Measurements from ENCODE around the gene AFF2. TPM values are rescaled to one million over a fixed set of nuclear protein-coding genes. Genes with fewer than 3 reads are reported as not detected.

AFF2 gene
- total RNA-seq, 1 donor from 2014 or later, result 0.89 TPM

DNA sequence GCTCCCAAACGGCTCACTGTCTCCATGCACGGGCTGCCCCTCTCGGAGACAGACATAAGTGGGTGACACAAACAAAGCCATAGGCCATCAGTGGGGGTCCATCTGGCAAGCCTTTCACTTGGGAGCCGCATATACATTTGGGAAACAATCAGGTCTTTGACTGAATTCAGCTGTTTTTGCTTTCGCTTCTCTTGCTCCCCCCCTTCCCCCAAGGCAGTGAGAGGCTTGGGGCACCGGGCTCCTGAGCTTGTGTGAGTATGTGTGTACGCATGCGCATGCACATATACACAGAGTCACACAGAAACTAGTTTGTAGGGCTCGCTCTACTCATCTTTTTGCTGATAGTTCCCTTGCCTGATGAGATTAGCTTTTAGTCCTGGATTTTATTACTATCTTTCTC, 284.4 kb downstream of the AFF2 start:
- H3K27ac Mint-ChIP-seq (ENCODE audit: unreplicated experiment), result no peak overlapping the region
- no peak for DNase-seq (ENCODE audit: extremely low spot score, unreplicated experiment)
- H3K4me3 Mint-ChIP-seq (ENCODE audit: unreplicated experiment), result no peak overlapping the region
- H3K4me1 Mint-ChIP-seq (ENCODE audit: unreplicated experiment), result no peaks in the 10 kb centered on the region
- H3K9me3 Mint-ChIP-seq (ENCODE audit: unreplicated experiment), result peaks cover 8% of the 10 kb centered on the region
- no peaks in the 10 kb centered on the region for H3K36me3 Mint-ChIP-seq (ENCODE audit: unreplicated experiment)
- no peaks in the 10 kb centered on the region for H3K27me3 Mint-ChIP-seq (ENCODE audit: unreplicated experiment)
- TF ChIP-seq, protein P1, sequence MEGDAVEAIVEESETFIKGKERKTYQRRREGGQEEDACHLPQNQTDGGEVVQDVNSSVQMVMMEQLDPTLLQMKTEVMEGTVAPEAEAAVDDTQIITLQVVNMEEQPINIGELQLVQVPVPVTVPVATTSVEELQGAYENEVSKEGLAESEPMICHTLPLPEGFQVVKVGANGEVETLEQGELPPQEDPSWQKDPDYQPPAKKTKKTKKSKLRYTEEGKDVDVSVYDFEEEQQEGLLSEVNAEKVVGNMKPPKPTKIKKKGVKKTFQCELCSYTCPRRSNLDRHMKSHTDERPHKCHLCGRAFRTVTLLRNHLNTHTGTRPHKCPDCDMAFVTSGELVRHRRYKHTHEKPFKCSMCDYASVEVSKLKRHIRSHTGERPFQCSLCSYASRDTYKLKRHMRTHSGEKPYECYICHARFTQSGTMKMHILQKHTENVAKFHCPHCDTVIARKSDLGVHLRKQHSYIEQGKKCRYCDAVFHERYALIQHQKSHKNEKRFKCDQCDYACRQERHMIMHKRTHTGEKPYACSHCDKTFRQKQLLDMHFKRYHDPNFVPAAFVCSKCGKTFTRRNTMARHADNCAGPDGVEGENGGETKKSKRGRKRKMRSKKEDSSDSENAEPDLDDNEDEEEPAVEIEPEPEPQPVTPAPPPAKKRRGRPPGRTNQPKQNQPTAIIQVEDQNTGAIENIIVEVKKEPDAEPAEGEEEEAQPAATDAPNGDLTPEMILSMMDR (IDR thresholded peaks at IDR 0.05), result no peak

DNA sequence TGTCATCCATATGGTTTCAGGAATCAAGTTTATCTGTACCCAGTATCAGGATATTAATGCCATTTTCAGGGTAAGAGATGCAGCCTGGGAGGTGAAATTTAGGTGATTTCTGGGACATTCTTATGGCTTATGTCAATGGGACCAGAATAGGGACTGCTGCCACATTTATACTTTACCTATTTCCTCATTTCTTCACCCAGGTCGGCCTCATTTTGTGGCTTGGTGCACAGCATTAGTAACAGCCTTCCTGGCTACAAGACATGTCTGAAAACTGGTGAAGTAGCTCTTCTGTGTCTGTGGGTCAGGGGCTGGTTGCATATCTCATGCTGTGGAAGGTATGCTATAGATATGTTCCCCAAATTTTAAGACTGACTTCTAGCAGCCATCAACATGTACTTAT, 284.8 kb downstream of the AFF2 start:
- Mint-ChIP-seq H3K36me3 (ENCODE audit: unreplicated experiment) (no peaks in the 10 kb centered on the region), H3K27me3 (ENCODE audit: unreplicated experiment) (no peaks in the 10 kb centered on the region), H3K4me3 (ENCODE audit: unreplicated experiment) (no peak overlapping the region), H3K4me1 (ENCODE audit: unreplicated experiment) (no peaks in the 10 kb centered on the region), H3K27ac (ENCODE audit: unreplicated experiment) (no peak overlapping the region), H3K9me3 (ENCODE audit: unreplicated experiment) (peaks cover 6% of the 10 kb centered on the region)
- DNase-seq (ENCODE audit: extremely low spot score, unreplicated experiment), result no peak
- TF ChIP-seq, protein P1 (IDR thresholded peaks at IDR 0.05), result no peak

DNA sequence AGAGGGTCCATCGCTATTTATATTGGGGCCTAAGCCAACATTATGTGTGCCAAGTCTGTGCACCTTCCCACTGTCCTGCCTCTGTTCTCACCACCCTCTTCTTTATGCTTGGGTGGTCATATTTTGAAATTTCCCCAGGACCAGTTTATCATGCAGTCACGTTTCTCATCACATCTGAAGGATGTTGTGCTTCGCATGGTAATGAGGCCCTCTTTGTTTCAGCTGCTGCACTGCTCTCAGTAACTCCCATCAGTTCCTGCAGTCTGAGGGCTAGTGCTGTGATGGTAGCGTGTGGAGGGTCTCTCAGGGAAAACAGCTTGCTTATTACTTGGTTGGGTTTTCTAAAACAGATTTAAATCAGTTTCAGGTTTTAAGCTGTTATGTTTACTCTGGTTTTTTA, 288.0 kb downstream of the AFF2 start:
- no peak for DNase-seq (ENCODE audit: extremely low spot score, unreplicated experiment)
- Mint-ChIP-seq H3K4me3 (ENCODE audit: unreplicated experiment) (no peak overlapping the region), H3K4me1 (ENCODE audit: unreplicated experiment) (no peaks in the 10 kb centered on the region), H3K36me3 (ENCODE audit: unreplicated experiment) (no peaks in the 10 kb centered on the region), H3K9me3 (ENCODE audit: unreplicated experiment) (peaks cover 11% of the 10 kb centered on the region), H3K27me3 (ENCODE audit: unreplicated experiment) (no peaks in the 10 kb centered on the region), H3K27ac (ENCODE audit: unreplicated experiment) (no peak overlapping the region)
- TF ChIP-seq, protein P1 (IDR thresholded peaks at IDR 0.05), result no peak

DNA sequence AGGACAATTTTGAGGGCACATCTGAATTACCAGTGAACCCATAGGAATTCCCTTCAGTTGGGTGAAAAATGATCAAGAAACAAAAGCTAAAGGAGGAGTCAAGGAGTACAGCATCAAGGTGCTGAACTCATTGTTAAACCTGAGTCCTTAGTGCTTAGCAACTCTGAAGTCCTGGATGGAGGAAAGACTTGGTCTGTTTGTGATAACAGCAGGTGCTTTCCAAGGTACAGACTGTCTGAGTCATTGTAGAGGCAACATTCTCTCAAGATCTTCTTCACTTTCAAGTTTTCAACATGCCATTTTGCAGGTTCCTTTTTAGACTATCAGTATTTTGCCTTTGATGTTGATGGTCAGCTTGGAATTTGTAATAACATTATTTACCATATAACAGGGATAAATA, 293.9 kb downstream of the AFF2 start:
- no peaks in the 10 kb centered on the region for H3K27me3 Mint-ChIP-seq (ENCODE audit: unreplicated experiment)
- peaks cover 20% of the 10 kb centered on the region for H3K9me3 Mint-ChIP-seq (ENCODE audit: unreplicated experiment)
- H3K4me3 Mint-ChIP-seq (ENCODE audit: unreplicated experiment), result no peak overlapping the region
- no peak for DNase-seq (ENCODE audit: extremely low spot score, unreplicated experiment)
- H3K36me3 Mint-ChIP-seq (ENCODE audit: unreplicated experiment), result no peaks in the 10 kb centered on the region
- H3K4me1 Mint-ChIP-seq (ENCODE audit: unreplicated experiment), result no peaks in the 10 kb centered on the region
- TF ChIP-seq, protein P1 (IDR thresholded peaks at IDR 0.05), result no peak
- H3K27ac Mint-ChIP-seq (ENCODE audit: unreplicated experiment), result no peak overlapping the region

DNA sequence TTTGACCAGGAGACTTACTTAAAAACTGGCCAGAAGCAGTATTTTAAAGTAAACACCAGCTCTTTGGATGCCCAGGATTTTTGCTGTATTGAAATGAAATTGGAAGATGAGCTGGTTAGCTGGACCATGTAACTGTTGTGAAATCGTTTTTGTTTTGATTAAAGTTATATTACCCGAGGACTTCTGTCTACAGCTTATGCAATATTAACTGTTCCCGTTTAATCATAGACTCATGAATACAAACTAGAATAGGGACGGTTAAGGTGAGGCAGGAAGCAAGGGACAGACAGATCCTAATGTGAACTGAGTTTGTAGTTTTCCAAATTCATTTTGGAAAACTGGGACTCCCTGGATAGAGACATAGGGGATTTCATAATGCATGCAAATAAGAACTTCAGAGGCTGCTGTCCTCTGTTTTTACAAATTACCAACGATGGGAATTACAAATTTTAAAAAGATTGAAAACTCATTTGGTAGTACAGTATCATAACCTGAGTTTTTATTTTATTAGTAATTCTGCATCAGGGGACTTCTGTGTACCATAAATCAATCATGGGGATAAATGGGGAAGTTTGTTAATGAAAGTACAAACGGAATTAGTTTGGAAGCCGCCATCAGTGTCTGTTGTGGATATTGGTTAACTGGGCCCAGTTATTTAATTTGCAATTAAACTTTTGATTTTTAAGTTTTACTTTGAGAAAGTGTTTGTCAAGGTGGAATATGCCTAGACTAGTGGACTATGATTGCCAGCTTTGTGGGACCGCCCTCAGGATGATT, 304.4 kb downstream of the AFF2 start:
- no peaks in the 10 kb centered on the region for H3K27me3 Mint-ChIP-seq (ENCODE audit: unreplicated experiment)
- TF ChIP-seq, protein P1 (IDR thresholded peaks at IDR 0.05), result no peak
- peaks cover 13% of the 10 kb centered on the region for H3K9me3 Mint-ChIP-seq (ENCODE audit: unreplicated experiment)
- no peak overlapping the region for H3K27ac Mint-ChIP-seq (ENCODE audit: unreplicated experiment)
- no peaks in the 10 kb centered on the region for H3K4me1 Mint-ChIP-seq (ENCODE audit: unreplicated experiment)
- H3K36me3 Mint-ChIP-seq (ENCODE audit: unreplicated experiment), result no peaks in the 10 kb centered on the region
- no peak for DNase-seq (ENCODE audit: extremely low spot score, unreplicated experiment)
- H3K4me3 Mint-ChIP-seq (ENCODE audit: unreplicated experiment), result no peak overlapping the region

All from osteocyte (in vitro differentiated cells).